ENCODE measurements around the gene KIAA0753. TPM values are rescaled to one million over a fixed set of nuclear protein-coding genes. Genes with fewer than 3 reads are reported as not detected.

The KIAA0753 gene
- total and polyA plus RNA-seq, 2 of the 8 experiments (the other 6 are each of a cell fraction or from before 2014, with no cell fraction given): 5.0 to 27.1 TPM

GRCh38 chr17:6546069-6546718 is 94.3 kb downstream of the KIAA0753 start:
- no peak overlapping the region for H4K8ac ChIP-seq (ENCODE audit: extremely low read depth, insufficient read depth, low read length)
- no peak overlapping the region for H3K4ac ChIP-seq (replicated peaks; ENCODE audit: insufficient read length, low read depth, low read length)
- H2AFZ ChIP-seq (ENCODE audit: low read length): no peak overlapping the region
- no peak overlapping the region for H3K14ac ChIP-seq (ENCODE audit: insufficient read length)
- H4K5ac ChIP-seq (ENCODE audit: insufficient read length, low read depth, low read length): no peak overlapping the region
- H2BK15ac ChIP-seq (ENCODE audit: low read length): 0 out of 2 replicates have a peak overlapping the region, but pooled peaks have one; percentile 29
- no peak for FAIRE-seq
- no peak overlapping the region for H3K9ac ChIP-seq (replicated peaks in 1 of 4; ENCODE audit: extremely low read depth in 1 of 4, low read depth in 3 of 4, low read length in 3 of 4)
- DNase-seq (ENCODE audit: low read depth in 1 of 2, low spot score in 2 of 2): no peak
- no peak overlapping the region for H3K56ac ChIP-seq (replicated peaks; ENCODE audit: insufficient read length, low read depth, low read length)
- no peaks in the 10 kb centered on the region for H3K79me2 ChIP-seq (ENCODE audit: control insufficient read depth in 1 of 2, insufficient read depth in 2 of 2, low read length in 2 of 2)
- H3K79me1 ChIP-seq (ENCODE audit: low read depth, low read length): no peaks in the 10 kb centered on the region; the same call in 1 of the 2 replicates
- no peak overlapping the region for H2AK5ac ChIP-seq (ENCODE audit: low read depth, low read length)
- no peak overlapping the region for H4K91ac ChIP-seq (replicated peaks; ENCODE audit: insufficient read length, low read length)
- no peaks in the 10 kb centered on the region for H3K36me3 ChIP-seq (ENCODE audit: control insufficient read depth in 2 of 4, insufficient read depth in 4 of 4, low read length in 3 of 4)
- H3K4me2 ChIP-seq (ENCODE audit: insufficient read depth in 1 of 2, low read depth in 2 of 2, low read length in 2 of 2): no peak overlapping the region
- no peak overlapping the region for H2BK12ac ChIP-seq (ENCODE audit: low read depth, low read length)
- no peak overlapping the region for H3K4me3 ChIP-seq (ENCODE audit: extremely low read depth in 1 of 4, insufficient read depth in 2 of 4, low read depth in 3 of 4, low read length in 4 of 4)
- TF ChIP-seq HDAC2 (IDR thresholded peaks at IDR 0.05; ENCODE audit: borderline replicate concordance in 1 of 2, low read depth in 2 of 2, low read length in 2 of 2) (no peak), TAF1 (IDR thresholded peaks at IDR 0.05; ENCODE audit: low read depth, low read length) (no peak), TAF7 (optimal IDR thresholded peaks at IDR 0.05; ENCODE audit: borderline replicate concordance, low read depth, low read length) (no peak), SIN3A (conservative IDR thresholded peaks at IDR 0.05 in 1 of 2, IDR thresholded peaks at IDR 0.05 in 1 of 2; ENCODE audit: low read depth in 1 of 2, low read length in 2 of 2) (no peak), PHF8 (conservative IDR thresholded peaks at IDR 0.05; ENCODE audit: low read depth, low read length) (no peak), NRF1 (IDR thresholded peaks at IDR 0.05; ENCODE audit: low read depth, low read length) (no peak), GABPA (IDR thresholded peaks at IDR 0.05; ENCODE audit: borderline replicate concordance, insufficient read depth, low read length) (no peak), JUND (IDR thresholded peaks at IDR 0.05; ENCODE audit: low read length) (no peak)
- H3K27ac ChIP-seq (ENCODE audit: low read depth, low read length): no peak overlapping the region
- no peak overlapping the region for H2BK20ac ChIP-seq (ENCODE audit: low read length)
- WGBS, 2 experiments (ENCODE audit: extremely low coverage in 1 of 2, insufficient coverage in 1 of 2, insufficient read length in 1 of 2, insufficient replicate concordance in 2 of 2, low coverage in 1 of 2, low lambda C conversion rate in 2 of 2, missing lambda C conversion rate in 1 of 2): 95% methylated on average over 10 of the region's 10 CpGs; no CpG with 5 or more reads in 1 of the 2 experiments
- no peaks in the 10 kb centered on the region for H4K20me1 ChIP-seq (replicated peaks in 1 of 2; ENCODE audit: control insufficient read depth in 1 of 2, insufficient read depth in 2 of 2, low read length in 2 of 2)
- ChIA-PET CTCF (ENCODE audit: partially characterized antibody) (interaction anchor here (0.8 to 1.7 kb wide), 2 partner anchors 19 to 72 kb away, joined by 4 to 7 read pairs; no protein-coding TSS in a partner anchor), POLR2A (ENCODE audit: partially characterized antibody) (interaction anchor here (0.6 to 1.4 kb wide), 2 partner anchors 17 to 161 kb away, joined by 3 read pairs; no protein-coding TSS in a partner anchor)
- H3K9me3 ChIP-seq (ENCODE audit: insufficient read depth in 2 of 2, low read depth in 1 of 2, low read length in 1 of 2): no peaks in the 10 kb centered on the region
- H2BK5ac ChIP-seq (ENCODE audit: low read depth, low read length): no peak overlapping the region
- no peak overlapping the region for H3K23ac ChIP-seq (ENCODE audit: insufficient read length)
- no peak overlapping the region for H3K18ac ChIP-seq (ENCODE audit: extremely low read depth, low read length)
- 0 out of 7 replicates have a peak, but pooled peaks cover 0 to 4% (median 0%) of the 10 kb centered on the region in 4 experiments for H3K27me3 ChIP-seq (replicated peaks in 1 of 4; ENCODE audit: control insufficient read depth in 3 of 4, extremely low read depth in 1 of 4, insufficient read depth in 3 of 4, low read length in 3 of 4)
- peaks cover 0 to 15% (median 3%) of the 10 kb centered on the region in 4 experiments; a peak in 6 of 7 replicates for H3K4me1 ChIP-seq (replicated peaks in 1 of 4; ENCODE audit: control insufficient read depth in 3 of 4, insufficient read depth in 4 of 4, low read length in 3 of 4)
- no peak overlapping the region for H2BK120ac ChIP-seq (replicated peaks; ENCODE audit: low read depth, low read length)
- no peaks in the 10 kb centered on the region; the same call in 1 of the 2 replicates for H3K23me2 ChIP-seq (ENCODE audit: low read depth, low read length)
